ENCODE data around the gene ACER2.
"Not testable (repeated sequence)": the region's sequence is repeated elsewhere in the genome, so short reads cannot be mapped to it uniquely, and the experiment has no call there.

The ACER2 gene

GRCh38 chr9:19408693-19409400, at the start of gene ACER2:
ACER2 (plus strand) TSS chr9:19409009; CDS start chr9:19409085, 76 bp downstream.
- DNase-seq (ENCODE audit: low read depth in 2 of 2), result peak; percentile 92 to 93

GRCh38 chr9:19369107-19369506, 39.7 kb upstream of the ACER2 start:
- DNase-seq (ENCODE audit: low read depth in 2 of 2), result no peak

GRCh38 chr9:19371942-19372341, 36.9 kb upstream of the ACER2 start:
- DNase-seq (ENCODE audit: low read depth in 2 of 2), result no peak

GRCh38 chr9:19372567-19372966, 36.2 kb upstream of the ACER2 start:
- DNase-seq (ENCODE audit: low read depth in 2 of 2), result no peak

GRCh38 chr9:19373527-19373926, 35.3 kb upstream of the ACER2 start:
- no peak for DNase-seq (ENCODE audit: low read depth in 2 of 2)

GRCh38 chr9:19375538-19375937, 33.3 kb upstream of the ACER2 start:
- DNase-seq (ENCODE audit: low read depth in 2 of 2), result no peak

GRCh38 chr9:19376931-19377330, 31.9 kb upstream of the ACER2 start:
- DNase-seq (ENCODE audit: low read depth in 2 of 2), result no peak

GRCh38 chr9:19378164-19378563, 30.6 kb upstream of the ACER2 start:
- DNase-seq (ENCODE audit: low read depth in 2 of 2), result no peak

GRCh38 chr9:19378647-19379046, 30.2 kb upstream of the ACER2 start:
- DNase-seq (ENCODE audit: low read depth in 2 of 2), result no peak

- no peak for DNase-seq (ENCODE audit: low read depth in 2 of 2)
Observed at GRCh38 chr9:19379283-19379682, 29.5 kb upstream of the ACER2 start.

- DNase-seq (ENCODE audit: low read depth in 2 of 2), result peak; percentile 17 to 20
Observed at GRCh38 chr9:19379697-19380046, 29.1 kb upstream of the ACER2 start.

- DNase-seq (ENCODE audit: low read depth in 2 of 2), result no peak
Observed at GRCh38 chr9:19380826-19381075, 28.1 kb upstream of the ACER2 start.

GRCh38 chr9:19381656-19382055, 27.2 kb upstream of the ACER2 start:
- no peak for DNase-seq (ENCODE audit: low read depth in 2 of 2)

- DNase-seq (ENCODE audit: low read depth in 2 of 2), result not testable (repeated sequence)
Observed at GRCh38 chr9:19385212-19385611, 23.6 kb upstream of the ACER2 start.

- no peak for DNase-seq (ENCODE audit: low read depth in 2 of 2)
Observed at GRCh38 chr9:19385786-19386501, 22.9 kb upstream of the ACER2 start.

GRCh38 chr9:19386502-19387044, 22.2 kb upstream of the ACER2 start:
- no peak for DNase-seq (ENCODE audit: low read depth in 2 of 2)

GRCh38 chr9:19387317-19387716, 21.5 kb upstream of the ACER2 start:
- DNase-seq (ENCODE audit: low read depth in 2 of 2), result no peak

GRCh38 chr9:19389539-19389938, 19.3 kb upstream of the ACER2 start:
- DNase-seq (ENCODE audit: low read depth in 2 of 2), result not testable (repeated sequence)

GRCh38 chr9:19397845-19398244, 11.0 kb upstream of the ACER2 start:
- DNase-seq (ENCODE audit: low read depth in 2 of 2), result no peak

- DNase-seq (ENCODE audit: low read depth in 2 of 2), result not testable (repeated sequence)
Observed at GRCh38 chr9:19403231-19403630, 5.6 kb upstream of the ACER2 start.

- DNase-seq (ENCODE audit: low read depth in 2 of 2), result no peak
Observed at GRCh38 chr9:19404283-19405075, 4.3 kb upstream of the ACER2 start.

- DNase-seq (ENCODE audit: low read depth in 2 of 2), result no peak
Observed at GRCh38 chr9:19405771-19406170, 3.0 kb upstream of the ACER2 start.

- no peak for DNase-seq (ENCODE audit: low read depth in 2 of 2)
Observed at GRCh38 chr9:19408316-19408692, 505 bp upstream of the ACER2 start.
